Stimulated activated CD8-positive, alpha-beta memory T cell treated with anti-CD3 and anti-CD28 coated beads, Interleukin-7, amount 100 ng/mL, for 48 hours (primary cell): ENCODE measurements around the gene CBLIF.
"Not testable (repeated sequence)": the region's sequence is repeated elsewhere in the genome, so short reads cannot be mapped to it uniquely, and the experiment has no call there.

Experiments
- DNase-seq, 2 donors: peaks; one replicate each; pipeline ENCODE4 v3.0.0-alpha.2; 2020; ENCODE audit warnings: low read depth in 1 of 2; ENCODE audit errors: extremely low read depth in 1 of 2

The CBLIF gene

DNA sequence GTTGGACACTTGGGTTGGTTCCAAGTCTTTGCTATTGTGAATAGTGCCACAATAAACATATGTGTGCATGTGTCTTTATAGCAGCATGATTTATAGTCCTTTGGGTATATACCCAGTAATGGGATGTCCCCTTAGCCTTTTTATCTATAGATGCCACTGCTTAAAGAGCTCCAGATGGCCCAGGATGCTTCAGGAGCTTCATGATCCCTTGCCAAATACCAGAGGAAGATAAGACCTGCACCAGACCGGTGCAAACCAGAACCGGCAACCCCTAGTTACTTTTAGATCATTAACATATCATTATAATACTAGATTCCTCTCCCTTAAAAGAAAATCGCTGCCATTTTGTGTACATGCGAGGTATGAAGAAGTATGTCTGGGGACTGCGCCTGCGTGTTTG lies 3.1 kb upstream of the CBLIF start:
- DNase-seq = not testable (repeated sequence)

DNA sequence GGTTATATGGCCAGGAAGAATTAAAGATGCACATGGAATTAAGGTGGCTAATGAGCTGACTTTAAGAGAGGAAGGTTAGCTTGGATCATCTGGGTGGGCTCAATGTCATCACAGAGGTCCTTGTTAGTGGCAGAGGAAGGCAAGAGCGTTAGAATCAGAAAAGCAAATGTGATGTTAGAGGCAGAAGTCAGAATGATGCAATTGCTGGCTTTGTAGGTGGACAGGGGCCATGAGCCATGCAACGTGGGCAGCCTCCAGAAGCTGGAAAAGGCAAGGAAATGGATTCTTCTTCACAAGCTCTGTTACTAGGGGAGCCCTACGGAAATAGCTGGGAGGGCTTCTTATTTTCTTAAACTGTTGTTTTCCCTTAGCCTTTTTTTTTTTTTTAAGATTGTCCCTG lies 2.3 kb upstream of the CBLIF start:
- no peak for DNase-seq

DNA sequence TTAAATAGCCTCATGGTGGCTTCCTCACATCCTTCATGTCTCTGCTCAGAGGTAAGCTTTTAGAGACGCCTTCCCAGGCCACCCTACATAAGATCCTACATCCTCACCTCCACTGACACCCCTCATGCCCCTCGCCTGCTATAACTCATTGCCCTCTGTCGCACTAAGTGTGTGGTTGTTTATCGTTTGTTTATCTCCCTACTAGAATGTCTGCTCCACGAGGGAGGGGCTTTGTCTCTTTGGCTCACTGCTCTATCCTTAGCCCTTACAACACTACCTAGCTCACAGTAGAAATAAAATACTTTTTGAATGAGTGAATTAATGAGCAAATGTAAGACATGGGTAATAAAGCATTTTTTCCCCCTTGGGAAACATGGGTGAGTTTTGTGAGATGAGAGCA lies 1.3 kb upstream of the CBLIF start:
- no peak for DNase-seq

DNA sequence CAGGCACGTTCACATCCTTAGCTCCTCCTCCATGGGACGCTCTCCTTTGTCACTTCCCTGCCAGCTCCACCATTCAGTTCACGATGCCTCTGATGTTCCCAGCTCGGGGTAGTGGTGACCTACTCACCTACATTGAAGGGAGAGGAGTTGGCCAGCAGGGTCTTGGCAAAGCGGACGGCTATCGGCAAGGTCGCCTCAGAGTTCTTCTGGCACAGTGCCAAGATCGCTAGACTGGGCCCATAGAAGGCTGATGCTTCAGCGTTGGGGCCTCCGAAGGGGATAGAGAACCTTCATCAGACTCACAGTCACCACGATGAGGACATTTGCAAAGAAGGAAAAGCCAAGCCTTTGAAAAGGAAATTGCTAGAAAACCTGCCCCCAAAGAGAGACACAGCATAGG lies 3.0 kb downstream of the CBLIF start:
- DNase-seq = no peak

DNA sequence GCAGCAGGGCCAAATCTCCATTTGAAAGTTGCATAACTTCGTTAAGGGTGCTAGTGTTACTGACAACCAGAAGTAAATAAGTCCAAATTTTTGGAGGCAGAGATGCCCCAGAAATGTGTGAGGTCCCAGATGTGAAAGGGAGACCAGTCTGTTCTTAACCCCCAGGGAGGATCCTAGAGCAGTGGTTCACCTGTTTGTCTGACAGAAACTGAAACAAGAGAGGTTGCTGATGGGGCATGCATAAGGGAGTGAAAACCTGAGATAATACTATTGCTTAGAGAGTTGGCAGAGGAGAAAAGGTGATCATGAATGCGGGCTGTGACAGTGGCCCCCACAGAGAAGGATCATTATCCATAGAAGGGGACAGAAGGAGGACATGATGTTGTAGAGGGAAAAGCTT lies 3.8 kb downstream of the CBLIF start:
- no peak for DNase-seq

DNA sequence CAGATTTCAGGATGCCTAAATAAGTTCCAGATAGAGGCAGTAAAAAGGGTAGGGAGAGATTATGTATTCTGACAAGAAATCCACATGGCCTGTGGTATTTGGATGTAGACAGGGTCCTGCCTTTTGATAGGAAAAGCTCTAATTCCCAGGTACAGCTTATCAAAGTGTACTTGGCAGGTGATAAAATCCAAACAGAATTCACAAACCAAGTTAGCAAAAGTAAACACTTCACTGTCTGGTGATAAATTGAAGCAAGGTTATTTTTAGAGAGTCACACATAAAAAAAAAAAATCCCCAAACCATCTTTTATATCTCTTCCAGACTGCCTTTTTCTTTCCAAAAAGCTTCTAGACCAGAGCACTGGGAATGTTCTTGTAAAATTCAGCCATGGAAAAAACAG lies 5.7 kb downstream of the CBLIF start:
- no peak for DNase-seq

DNA sequence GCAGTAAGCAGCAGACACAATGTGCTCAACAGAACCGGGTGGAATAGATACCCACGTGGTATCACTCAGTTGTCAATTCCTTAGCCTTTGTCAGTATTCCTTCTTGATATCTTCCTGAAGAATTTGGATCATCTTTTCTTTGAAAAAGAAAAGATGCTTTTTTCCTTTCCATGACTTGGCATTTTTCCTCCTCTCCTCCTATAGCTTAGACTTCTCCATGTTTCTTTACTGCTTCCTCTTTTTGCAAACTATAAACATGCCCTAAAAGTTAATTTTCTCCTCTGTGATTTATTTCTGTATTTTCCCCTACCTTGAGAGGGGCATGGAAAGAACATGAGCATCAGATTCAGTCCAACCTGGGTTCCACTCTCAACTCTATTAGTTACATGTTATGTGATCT lies 11.7 kb downstream of the CBLIF start:
- DNase-seq = no peak

DNA sequence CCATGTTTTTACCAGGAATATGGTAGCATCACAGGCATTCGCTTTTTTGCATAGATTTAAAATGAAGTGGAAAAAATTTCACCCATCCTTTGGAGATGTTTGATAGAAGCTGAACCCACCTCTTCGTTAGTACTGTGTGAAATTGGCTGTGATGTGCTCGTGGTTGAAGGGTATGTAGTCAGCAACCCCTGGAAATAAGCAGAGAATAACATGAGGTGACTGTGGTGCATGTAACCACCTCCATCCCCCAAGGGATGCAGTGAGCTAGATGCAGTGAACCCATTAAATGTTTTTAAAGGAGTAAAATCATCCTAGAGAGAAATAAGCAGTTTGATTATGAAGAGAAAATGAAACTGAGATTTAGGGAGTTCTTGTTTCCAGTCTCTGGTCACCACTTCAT lies 15.9 kb downstream of the CBLIF start:
- DNase-seq = no peak

DNA sequence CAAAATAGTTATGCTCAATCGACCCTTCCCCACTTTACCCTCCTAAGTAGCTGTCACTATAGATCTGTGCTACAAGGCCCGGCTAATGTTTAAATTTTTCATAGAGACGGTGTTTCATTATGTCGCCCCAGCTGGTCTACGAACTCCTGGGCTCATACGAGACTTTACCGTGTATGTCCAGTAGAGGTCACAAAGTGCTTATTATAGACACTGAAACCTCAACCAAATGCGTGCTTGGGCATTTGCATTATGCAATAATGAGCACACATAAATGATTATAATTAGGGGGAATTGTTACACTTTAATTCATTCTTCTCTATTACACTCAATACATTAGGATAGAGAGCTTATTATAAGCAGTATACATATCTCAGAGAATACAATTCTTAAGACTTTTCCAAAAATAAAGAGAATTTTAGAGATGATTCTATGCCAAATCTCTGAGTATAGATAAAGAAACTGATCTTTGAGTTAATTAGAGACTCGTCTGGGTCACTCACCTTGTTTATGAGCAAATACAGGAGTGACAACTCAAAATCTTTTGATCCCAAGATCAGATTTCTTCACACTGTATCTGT lies 22.2 kb downstream of the CBLIF start:
- peak in 1 of 2 donors; percentile 4 for DNase-seq

DNA sequence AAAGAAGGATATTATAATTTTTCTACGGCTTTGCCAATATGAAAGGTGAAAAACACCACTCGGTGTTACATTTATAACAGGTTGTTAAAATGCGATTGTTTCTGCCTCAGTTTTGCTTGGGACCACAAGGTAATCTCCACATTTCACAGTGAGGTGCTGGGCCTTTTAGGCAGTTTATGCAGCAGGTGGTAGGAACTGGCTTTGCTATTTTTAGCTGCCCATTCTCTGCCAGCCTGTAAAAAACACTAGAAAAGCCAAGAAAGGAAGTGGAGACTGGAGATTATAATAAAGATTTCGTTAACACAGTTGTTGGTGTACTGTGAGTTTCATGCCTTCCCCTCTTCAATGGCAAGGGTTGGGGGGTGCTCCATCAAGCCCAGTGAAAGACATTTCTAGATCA lies 26.7 kb downstream of the CBLIF start:
- DNase-seq = no peak

DNA sequence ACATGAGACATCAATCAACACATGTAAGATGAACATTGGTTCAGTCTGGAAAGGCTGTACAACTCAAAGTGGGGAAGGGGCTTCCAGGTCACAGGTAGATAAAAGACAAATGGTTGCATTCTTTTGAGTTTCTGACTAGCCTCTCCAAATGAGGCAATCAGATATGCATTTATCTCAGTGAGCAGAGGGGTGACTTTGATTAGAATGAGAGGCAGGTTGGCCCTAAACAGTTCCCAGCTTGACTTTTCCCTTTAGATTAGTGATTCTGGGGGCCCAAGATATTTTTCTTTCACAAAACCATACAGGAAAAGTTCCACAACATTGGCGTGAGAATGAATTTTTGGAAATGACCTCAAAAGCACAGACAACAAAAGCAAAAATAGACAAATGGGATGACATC lies 28.9 kb downstream of the CBLIF start:
- DNase-seq = not testable (repeated sequence)

DNA sequence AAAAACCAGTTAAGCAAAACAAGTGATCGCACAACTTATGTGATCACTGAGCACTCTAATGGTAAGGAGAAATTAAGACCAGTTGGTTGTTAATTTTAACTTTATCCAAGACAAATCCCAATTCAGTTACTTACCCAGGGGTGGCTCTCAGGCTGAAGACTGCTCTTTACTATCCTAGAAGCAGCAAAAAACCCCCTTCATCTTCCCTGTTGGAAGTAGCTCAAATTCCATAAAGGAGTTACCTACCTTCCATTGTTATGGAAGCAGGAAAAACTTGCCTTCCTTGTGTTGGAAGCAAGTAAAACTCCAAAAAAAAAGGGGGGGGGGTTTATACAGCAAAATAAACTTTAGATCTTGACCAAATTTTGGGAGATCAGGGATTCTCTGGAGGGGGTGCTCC lies 29.5 kb downstream of the CBLIF start:
- DNase-seq = no peak

DNA sequence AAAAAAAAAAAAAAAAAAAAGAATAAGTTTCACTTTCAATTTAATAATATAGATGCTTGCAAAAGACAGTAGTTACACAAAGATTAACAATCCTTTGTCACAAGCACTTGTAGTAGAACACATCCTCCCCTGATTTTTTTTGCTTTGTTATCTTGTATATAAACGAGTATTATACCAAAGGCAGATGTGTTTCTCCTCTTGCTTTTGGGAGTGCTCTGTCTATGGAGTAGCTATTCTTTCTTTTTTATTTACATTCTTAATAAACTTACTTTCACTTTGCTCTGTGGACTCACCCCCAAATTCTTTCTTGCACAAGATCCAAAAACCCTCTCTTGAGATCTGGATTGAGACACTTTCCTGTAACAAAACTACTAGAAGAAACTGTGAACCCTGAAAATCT lies 31.3 kb downstream of the CBLIF start:
- DNase-seq = no peak

DNA sequence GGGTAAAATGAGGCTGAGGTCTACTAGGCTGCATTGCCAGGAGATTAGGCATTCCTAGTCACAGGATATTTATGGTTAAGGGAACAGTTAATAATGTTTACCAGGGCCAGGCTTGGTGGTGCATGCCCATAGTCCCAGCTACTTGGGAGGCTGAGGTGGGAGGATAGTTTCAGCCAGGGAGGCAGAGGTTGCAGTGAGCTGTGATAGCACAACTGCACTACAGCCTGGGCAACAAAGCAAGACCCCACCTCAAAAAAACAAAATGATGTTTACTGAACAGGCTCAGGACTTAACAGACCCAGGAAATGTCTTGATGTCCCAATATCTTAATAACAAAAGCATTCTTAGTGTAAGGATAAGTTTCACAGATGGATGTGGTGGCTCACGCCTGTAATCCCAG lies 31.9 kb downstream of the CBLIF start:
- DNase-seq = no peak

DNA sequence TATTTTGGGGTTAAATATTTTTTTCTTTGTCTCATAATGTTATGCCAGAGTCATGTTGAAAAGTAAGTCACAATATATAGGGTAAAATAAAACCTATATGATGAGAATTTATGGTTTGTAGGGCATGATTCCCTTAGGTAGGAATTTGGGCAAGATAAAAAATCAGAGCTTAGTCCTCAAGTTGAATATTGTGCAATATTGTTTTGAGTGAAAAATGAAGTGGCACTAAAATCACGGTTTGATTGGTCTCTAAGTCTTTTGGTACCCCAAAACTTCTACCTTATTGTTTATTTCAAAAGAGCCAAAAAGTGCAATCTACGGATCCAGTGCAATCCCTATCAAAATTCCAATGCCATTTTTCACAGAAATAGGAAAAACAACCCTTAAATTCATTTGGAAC lies 33.1 kb downstream of the CBLIF start:
- DNase-seq = no peak

DNA sequence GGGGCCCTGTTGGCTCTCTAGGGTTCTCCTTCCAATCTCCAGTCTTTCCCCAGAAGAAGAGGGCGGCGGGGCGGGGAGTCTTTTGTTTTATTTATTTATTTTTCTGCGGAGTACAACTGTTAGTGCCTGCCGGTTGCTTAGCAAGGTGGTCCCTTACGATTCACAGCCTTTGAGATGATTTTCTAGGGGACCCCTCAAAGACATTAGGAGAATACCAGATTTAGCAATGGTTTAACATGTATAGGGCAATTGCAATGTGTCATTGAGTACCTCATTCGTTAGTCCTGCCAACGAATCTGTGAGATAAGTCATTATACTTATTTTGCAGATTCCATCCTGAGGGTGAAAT lies 34.4 kb downstream of the CBLIF start:
- DNase-seq = no peak

DNA sequence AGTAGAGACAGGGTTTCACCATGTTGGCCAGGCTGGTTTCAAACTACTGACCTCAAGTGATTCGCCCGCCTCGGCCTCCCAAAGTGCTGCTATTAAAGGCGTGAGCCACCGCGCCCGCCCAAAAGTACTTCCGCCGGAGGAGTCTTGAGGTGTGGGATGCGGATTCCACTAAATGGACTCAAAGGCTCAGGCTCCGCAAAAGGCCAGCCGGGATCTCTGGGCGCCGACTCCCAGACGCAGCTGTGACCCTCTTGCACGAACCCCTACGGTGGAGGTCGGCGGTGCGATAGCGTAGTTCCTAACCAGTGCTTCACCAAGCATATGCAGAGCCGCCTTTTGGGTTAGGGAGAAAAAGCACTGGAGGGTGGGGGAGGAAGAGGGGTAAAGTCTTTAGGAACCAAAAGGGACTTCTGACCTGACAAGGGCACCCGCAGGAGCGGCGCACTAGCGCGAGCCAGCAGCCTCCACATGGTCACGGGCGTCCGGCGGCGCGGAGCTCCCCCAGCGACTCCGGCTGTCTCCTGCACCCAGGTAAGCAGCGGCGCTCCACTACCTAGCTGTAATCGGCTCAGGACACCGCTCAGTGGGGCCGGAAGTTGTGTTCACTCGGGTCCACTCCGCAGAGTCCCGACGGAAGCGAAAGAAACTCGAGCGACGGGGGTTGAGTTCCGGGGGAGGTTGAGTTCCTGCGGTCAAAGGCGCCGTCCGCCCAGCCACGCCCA lies 34.9 kb downstream of the CBLIF start, which contains the start of gene MRPL16:
TSS of gene MRPL16 (minus strand) at position 590 of the 722 bp plus-strand sequence. CDS start at position 470, 120 bp downstream.
- DNase-seq = peak; percentile 79 to 81

DNA sequence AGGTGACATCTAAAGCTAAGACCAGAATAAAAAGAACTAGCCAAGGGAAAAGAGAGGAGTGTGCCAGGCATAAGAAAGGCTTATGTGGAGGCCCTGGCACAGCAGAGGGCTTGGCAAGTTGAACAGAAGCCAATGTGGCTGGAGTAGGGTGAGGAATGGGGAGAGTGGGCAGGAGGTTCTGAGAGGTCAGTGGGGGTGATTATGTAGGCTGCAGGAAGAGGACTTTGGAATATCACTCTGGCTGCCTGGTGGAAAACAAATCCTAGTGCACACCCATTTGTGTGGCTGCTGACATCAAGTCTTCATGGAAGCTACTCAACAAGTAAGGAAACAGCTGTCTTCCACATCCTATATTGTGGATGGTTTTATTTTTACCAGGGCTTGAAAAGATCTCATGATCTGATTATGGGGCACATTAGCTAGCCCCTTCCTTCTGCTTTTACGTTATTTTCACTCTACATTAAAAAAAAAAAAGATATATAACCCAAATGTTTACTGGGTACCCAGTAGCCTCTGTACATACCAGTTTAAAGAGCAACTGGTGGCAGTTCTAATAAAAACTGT lies 38.2 kb downstream of the CBLIF start:
- no peak for DNase-seq

DNA sequence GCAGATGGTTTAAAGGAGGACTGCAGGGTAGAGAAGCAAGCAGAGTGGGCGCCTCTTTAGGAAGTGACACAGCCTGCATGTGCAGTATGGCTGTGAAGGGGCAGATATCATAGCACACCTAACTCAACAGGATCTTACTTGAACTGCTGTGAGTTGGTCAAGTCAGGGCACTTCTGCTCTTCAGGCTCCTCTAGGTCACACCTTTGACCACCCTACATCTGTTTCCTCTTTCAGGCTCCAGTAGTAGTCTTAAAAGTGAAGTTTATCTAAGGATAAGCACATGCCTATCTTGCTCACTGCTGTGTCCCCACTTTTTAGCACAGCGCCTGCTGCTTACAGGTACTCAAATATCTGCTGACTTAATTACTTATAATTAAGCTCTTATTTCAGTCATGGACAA lies 41.2 kb downstream of the CBLIF start:
- DNase-seq = no peak

DNA sequence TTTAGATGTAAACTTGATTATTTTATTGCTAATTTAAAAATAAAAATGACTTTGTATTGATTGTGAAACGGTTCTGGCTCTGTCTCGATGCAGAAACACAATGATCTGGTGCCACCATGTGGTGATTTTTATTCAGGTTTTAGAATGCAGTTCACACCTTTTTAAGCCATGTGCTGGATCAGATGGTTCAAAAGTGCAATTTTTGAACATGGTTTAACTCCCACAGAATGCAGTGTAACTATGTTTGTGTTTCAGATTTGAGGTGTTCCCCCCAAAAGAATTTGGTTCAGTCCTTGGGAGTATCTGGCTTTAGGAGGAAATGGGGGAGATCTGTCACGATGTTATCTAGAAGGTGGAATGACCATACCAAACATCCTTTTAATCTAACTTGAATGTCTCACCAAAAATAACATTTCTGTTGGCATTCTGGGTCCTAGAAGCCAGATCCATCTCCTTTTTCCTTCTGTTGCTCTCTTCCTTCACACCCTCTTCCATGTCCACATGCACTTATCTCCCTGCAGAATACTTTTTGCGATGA lies 42.6 kb downstream of the CBLIF start:
- no peak for DNase-seq

DNA sequence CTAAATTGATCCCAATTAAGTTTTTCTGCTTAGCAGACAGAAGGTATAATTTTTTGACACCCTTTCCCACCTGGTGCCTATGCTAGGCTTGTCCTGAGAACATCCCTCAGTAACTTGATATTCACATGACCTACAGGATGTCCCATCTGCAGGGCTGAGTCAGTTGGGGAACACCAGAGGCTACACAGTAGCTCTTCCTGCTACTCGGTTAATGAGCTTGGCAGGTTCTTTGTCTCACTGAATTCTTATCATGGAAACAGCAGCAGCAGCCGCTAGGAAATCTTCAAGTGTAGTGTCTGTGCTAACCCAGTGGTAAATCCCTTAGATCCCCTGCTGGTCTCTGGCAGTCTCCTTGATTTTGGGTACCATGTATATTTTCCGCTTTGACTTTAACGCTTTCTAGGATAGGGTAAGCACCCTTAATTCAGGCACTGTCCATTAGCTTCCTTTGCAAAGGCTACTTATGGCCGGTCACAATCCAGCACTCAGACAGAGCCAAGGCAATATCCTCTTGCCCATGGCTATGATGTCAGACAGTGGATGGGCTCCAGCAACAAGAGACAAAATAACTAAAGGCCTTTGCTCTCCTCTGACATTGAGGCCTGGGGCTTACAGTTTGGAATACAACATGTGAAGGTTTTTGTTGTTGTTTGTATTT lies 43.2 kb downstream of the CBLIF start:
- no peak for DNase-seq

DNA sequence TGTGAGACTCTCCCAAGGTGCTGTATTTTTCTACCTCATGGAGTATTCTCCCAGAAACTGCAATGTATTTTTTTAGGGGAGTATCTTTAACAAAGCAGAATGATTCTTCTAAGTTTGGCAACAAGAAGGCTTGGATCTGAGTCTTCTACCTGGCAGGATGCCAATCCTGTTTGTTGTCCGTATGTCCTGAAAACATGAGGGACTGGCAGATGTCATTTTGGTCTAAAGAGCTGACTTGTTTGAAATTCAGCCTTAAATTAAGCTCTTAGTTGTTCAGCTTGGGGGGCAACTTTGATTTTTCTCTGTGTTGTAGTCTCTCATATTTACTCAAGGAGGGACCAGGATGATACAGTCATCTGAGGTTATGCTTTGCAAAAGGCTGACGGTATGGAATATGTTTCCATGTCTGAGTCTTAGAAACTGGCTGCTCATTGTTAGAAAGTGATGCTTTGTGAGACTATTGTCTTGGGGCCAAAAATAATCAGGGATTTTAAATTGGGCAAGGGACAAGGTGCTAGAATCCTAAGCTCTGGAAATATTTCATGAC lies 44.1 kb downstream of the CBLIF start:
- no peak for DNase-seq
